Transverse colon (tissue), 4 donors: ENCODE results near the gene RBFOX1. TPM values are rescaled to one million over a fixed set of nuclear protein-coding genes. Genes with fewer than 3 reads are reported as not detected.

Experiments used
- DNase-seq: peaks from one replicate; pipeline ENCODE4 v3.0.0-alpha.2; 2019
- H3K27ac ChIP-seq, 4 donors: fragments of 200-600 bp; sonication (generic); 2 replicates each; pipeline ENCODE4 v1.5.1; 2016 to 2018; ENCODE audit warnings: inconsistent platforms in 4 of 4
- H3K27me3 ChIP-seq: fragments of 200-600 bp; sonication (generic); 2 replicates; pipeline ENCODE4 v1.5.1; 2017; ENCODE audit warnings: inconsistent platforms
- H3K36me3 ChIP-seq, 4 donors: fragments of 200-600 bp; sonication (generic); 2 replicates each; pipeline ENCODE4 v1.5.1; 2017 to 2019; ENCODE audit warnings: inconsistent platforms in 4 of 4
- H3K4me1 ChIP-seq, 4 donors: fragments of 200-600 bp; sonication (generic); 2 replicates each; pipeline ENCODE4 v1.5.1; 2017 to 2020; ENCODE audit warnings: inconsistent platforms in 4 of 4
- H3K4me3 ChIP-seq, 4 donors: fragments of 200-600 bp; sonication (generic); 1 replicate in 1 of 4; 2 replicates in 3 of 4; pipeline versions ENCODE4 v1.5.1 to v1.6.1; 2017 to 2019; ENCODE audit warnings: inconsistent platforms in 4 of 4
- H3K9me3 ChIP-seq, 2 donors: fragments of 200-600 bp; sonication (generic); 2 replicates each; pipeline ENCODE4 v1.5.1; 2017 to 2019; ENCODE audit warnings: inconsistent platforms in 2 of 2
- CTCF ChIP-seq, 5 experiments: fragments of 200-600 bp in 3 of 5; fragments of 450-650 bp in 2 of 5; sonication (generic) in 3 of 5; IDR thresholded peaks; 1 replicate in 2 of 5; 2 replicates in 3 of 5; pipeline ENCODE4 v1.5.1; 2016 to 2017; ENCODE audit warnings: antibody characterized with exemption in 5 of 5, inconsistent platforms in 3 of 5, mild to moderate bottlenecking in 2 of 5, moderate library complexity in 1 of 5
- EP300 ChIP-seq: sonication (generic); formaldehyde crosslinking; IDR thresholded peaks from one replicate; pipeline ENCODE4 v1.6.1; 2017; ENCODE audit warnings: antibody characterized with exemption, low read depth
- POLR2A ChIP-seq: fragments of 450-650 bp; IDR thresholded peaks from one replicate; pipeline ENCODE4 v1.6.1; 2016; ENCODE audit warnings: antibody characterized with exemption, mild to moderate bottlenecking, moderate library complexity
- POLR2AphosphoS5 ChIP-seq, 3 donors: sonication (generic); formaldehyde crosslinking; IDR thresholded peaks; one replicate each; pipeline ENCODE4 v1.6.1; 2016; ENCODE audit warnings: antibody characterized with exemption in 3 of 3
- WGBS, 2 donors: methylation state at CpG; one replicate each; pipeline ENCODE4 v1.1.5; 2018; ENCODE audit warnings: low coverage in 1 of 2; 5-methylcytosine and 5-hydroxymethylcytosine counted together
- in situ Hi-C, 4 donors: fragments of 200-750 bp; cut with MboI; loops; one replicate each; pipeline versions ENCODE4 v1.15.0 to v1.15.1; 2017; ENCODE audit warnings: low sequenced_read_pairs in 3 of 4, low pct_ligation_motif_present in 1 of 4, low pct_unique_long_range_greater_than_20kb in 1 of 4
- intact Hi-C: fragments of 100-400 bp; cut with DNase I; formaldehyde crosslinking; loops from one replicate; pipeline ENCODE4 v1.15.1; 2023; ENCODE audit warnings: low total_unique reads
- total RNA-seq, 4 donors: library from RNA; depleted of rRNA; stranded (reverse); fragments of >200 nt; gene quantifications; one replicate each; pipeline ENCODE4 v1.1.0, GENCODE V29; 2016

RBFOX1 gene
- total RNA-seq, 4 donors from 2014 or later: 2.3 to 8.2 (median 3.2) TPM

GRCh38 chr16:7330709-7331108, 1.9 kb upstream of the RBFOX1 start:
- in situ Hi-C loops (no loop called here), intact Hi-C loops (no loop called here)
- Histone ChIP-seq H3K27ac (no peak overlapping the region), H3K27me3 (no peaks in the 10 kb centered on the region), H3K4me3 (no peak overlapping the region), H3K4me1 (no peaks in the 10 kb centered on the region), H3K9me3 (no peaks in the 10 kb centered on the region), H3K36me3 (no peaks in the 10 kb centered on the region)
- TF ChIP-seq EP300 (no peak), POLR2A (no peak), CTCF (IDR thresholded peaks at IDR 0.05) (no peak), POLR2AphosphoS5 (IDR thresholded peaks at IDR 0.05) (no peak)
- DNase-seq: no peak
- WGBS, 2 donors: 64% methylated on average over 8 of the region's 8 CpGs; no CpG with 5 or more reads in 1 of the 2 donors

GRCh38 chr16:7331997-7332396, 648 bp upstream of the RBFOX1 start:
- WGBS, 2 donors: 63% methylated on average over 6 of the region's 6 CpGs
- in situ Hi-C loops (no loop called here), intact Hi-C loops (no loop called here)
- H3K4me3 ChIP-seq: no peak overlapping the region
- no peak for DNase-seq
- no peaks in the 10 kb centered on the region for H3K4me1 ChIP-seq
- TF ChIP-seq POLR2A (no peak), EP300 (no peak), CTCF (IDR thresholded peaks at IDR 0.05) (no peak), POLR2AphosphoS5 (IDR thresholded peaks at IDR 0.05) (no peak)
- H3K9me3 ChIP-seq: no peaks in the 10 kb centered on the region
- no peaks in the 10 kb centered on the region for H3K36me3 ChIP-seq
- H3K27ac ChIP-seq: no peak overlapping the region
- no peaks in the 10 kb centered on the region for H3K27me3 ChIP-seq

- in situ Hi-C loops (no loop called here), intact Hi-C loops (no loop called here)
- Histone ChIP-seq H3K4me1 (no peaks in the 10 kb centered on the region), H3K9me3 (no peaks in the 10 kb centered on the region), H3K36me3 (no peaks in the 10 kb centered on the region), H3K4me3 (no peak overlapping the region), H3K27me3 (no peaks in the 10 kb centered on the region), H3K27ac (no peak overlapping the region)
- no peak for DNase-seq
- 54 to 76% methylated on average over 4 to 6 of the region's 6 CpGs for WGBS, 2 donors
- no peak for TF ChIP-seq POLR2AphosphoS5 (IDR thresholded peaks at IDR 0.05)
- no peak for TF ChIP-seq CTCF (IDR thresholded peaks at IDR 0.05)
- TF ChIP-seq POLR2A: no peak
- no peak for TF ChIP-seq EP300
These were observed 608 bp downstream of the RBFOX1 start for GRCh38 chr16:7333180-7333725.

- Histone ChIP-seq H3K4me1 (no peaks in the 10 kb centered on the region), H3K36me3 (no peaks in the 10 kb centered on the region), H3K4me3 (no peak overlapping the region), H3K27ac (no peak overlapping the region), H3K27me3 (no peaks in the 10 kb centered on the region), H3K9me3 (no peaks in the 10 kb centered on the region)
- DNase-seq: no peak
- no peak for TF ChIP-seq POLR2A
- no peak for TF ChIP-seq EP300
- no peak for TF ChIP-seq POLR2AphosphoS5 (IDR thresholded peaks at IDR 0.05)
- no peak for TF ChIP-seq CTCF (IDR thresholded peaks at IDR 0.05)
- in situ Hi-C loops (no loop called here), intact Hi-C loops (no loop called here)
- 71 to 76% methylated on average over 2 to 3 of the region's 3 CpGs for WGBS, 2 donors
These were observed 2.3 kb downstream of the RBFOX1 start for GRCh38 chr16:7334801-7335560.
